B cell (primary cell): ENCODE measurements around the gene ZNF273. TPM values are rescaled to one million over a fixed set of nuclear protein-coding genes. Genes with fewer than 3 reads are reported as not detected.

Source experiments
- ATAC-seq: fragments of 200-7000 bp; cut with Tn5 transposase; one replicate; pipeline ENCODE4 v1.10.0; 2021; ENCODE audit warnings: low read depth, mild to moderate bottlenecking, moderate number of reproducible peaks, moderate library complexity
- CTCF ChIA-PET: fragments of 350-600 bp; sonication (Branson Sonifier 250); formaldehyde crosslinking; loops from one replicate; lab custom pipeline; 2021; ENCODE audit warnings: antibody characterized with exemption, inconsistent platforms; lab: Charles Lee
- POLR2A ChIA-PET: fragments of 350-600 bp; sonication (Branson Sonifier 250); formaldehyde crosslinking; loops from one replicate; lab custom pipeline; 2021; ENCODE audit warnings: antibody characterized with exemption; lab: Charles Lee
- DNase-seq: peaks from one replicate; pipeline ENCODE4 v3.0.0; 2013
- H2AFZ ChIP-seq: 2 replicates; pipeline ENCODE4 v1.6.1; 2012; ENCODE audit warnings: mild to moderate bottlenecking, low read depth, low read length; ENCODE audit not compliant: insufficient read depth, poor library complexity, severe bottlenecking
- H3K27ac ChIP-seq, 2 donors: 1 replicate in 1 of 2; 2 replicates in 1 of 2; pipeline ENCODE4 v1.5.1; 2012 to 2013; ENCODE audit warnings: low read length in 2 of 2, mild to moderate bottlenecking in 2 of 2, moderate library complexity in 1 of 2
- H3K27me3 ChIP-seq, 4 experiments: fragments of 200-600 bp in 1 of 4; sonication (generic) in 1 of 4; replicated peaks in 1 of 4; 1 replicate in 2 of 4; 2 replicates in 2 of 4; pipeline versions ENCODE4 v1.6.1 to v1.7.0; 2013 to 2016; ENCODE audit warnings: low read length in 3 of 4, mild to moderate bottlenecking in 2 of 4, mixed read lengths in 1 of 4, moderate library complexity in 1 of 4; ENCODE audit not compliant: insufficient read depth in 4 of 4, control insufficient read depth in 3 of 4; ENCODE audit errors: control extremely low read depth in 1 of 4
- H3K36me3 ChIP-seq, 2 experiments: replicated peaks in 1 of 2; 1 replicate in 1 of 2; 2 replicates in 1 of 2; pipeline versions ENCODE4 v1.6.1 to v1.7.1; 2013; ENCODE audit warnings: low read length in 1 of 2; ENCODE audit not compliant: insufficient read depth in 2 of 2, control insufficient read depth in 1 of 2; ENCODE audit errors: control extremely low read depth in 1 of 2, extremely low read depth in 1 of 2
- H3K4me1 ChIP-seq, 2 donors: fragments of 200-600 bp in 1 of 2; sonication (generic) in 1 of 2; 1 replicate in 1 of 2; 2 replicates in 1 of 2; pipeline versions ENCODE4 v1.5.1 to v1.6.1; 2013 to 2017; ENCODE audit warnings: low read length in 2 of 2; ENCODE audit not compliant: control insufficient read depth in 2 of 2, insufficient read depth in 2 of 2
- H3K4me2 ChIP-seq: replicated peaks from 2 replicates; pipeline ENCODE3; 2012; ENCODE audit warnings: mild to moderate bottlenecking, low read depth, low read length; ENCODE audit not compliant: poor library complexity, severe bottlenecking
- H3K4me3 ChIP-seq, 5 experiments: fragments of 200-600 bp in 1 of 5; sonication (generic) in 1 of 5; 1 replicate in 3 of 5; 2 replicates in 2 of 5; pipeline versions ENCODE4 v1.5.1 to v1.7.0; 2011 to 2016; ENCODE audit warnings: low read length in 4 of 5, mild to moderate bottlenecking in 4 of 5, low read depth in 2 of 5, control low read depth in 1 of 5, moderate library complexity in 1 of 5; ENCODE audit not compliant: insufficient read depth in 1 of 5; ENCODE audit errors: control extremely low read depth in 1 of 5, extremely low read depth in 1 of 5
- H3K79me2 ChIP-seq: fragments of 200-600 bp; sonication (generic); one replicate; pipeline ENCODE4 v1.6.0; 2016; ENCODE audit warnings: low read length; ENCODE audit not compliant: control insufficient read depth, insufficient read depth
- H3K9ac ChIP-seq: fragments of 200-600 bp; sonication (generic); 2 replicates; pipeline ENCODE4 v1.6.1; 2017; ENCODE audit warnings: mild to moderate bottlenecking, low read length, moderate library complexity
- H3K9me3 ChIP-seq, 3 donors: one replicate each; pipeline versions ENCODE4 v1.6.1 to v1.7.1; 2013; ENCODE audit warnings: low read length in 2 of 3; ENCODE audit not compliant: control insufficient read depth in 2 of 3, insufficient read depth in 1 of 3; ENCODE audit errors: control extremely low read depth in 1 of 3
- H4K20me1 ChIP-seq: 2 replicates; pipeline ENCODE4 v1.6.0; 2012; ENCODE audit warnings: mild to moderate bottlenecking, low read length; ENCODE audit not compliant: insufficient read depth, control insufficient read depth, poor library complexity, severe bottlenecking
- H3K27ac Mint-ChIP-seq: one replicate; pipeline ENCODE4 v1.8.0; 2021; ENCODE audit warnings: mixed read lengths
- H3K27me3 Mint-ChIP-seq: one replicate; pipeline ENCODE4 v1.8.0; 2021; ENCODE audit warnings: mixed read lengths
- H3K4me1 Mint-ChIP-seq: one replicate; pipeline ENCODE4 v1.8.0; 2021; ENCODE audit warnings: mixed read lengths
- H3K4me3 Mint-ChIP-seq: one replicate; pipeline ENCODE4 v1.8.0; 2021; ENCODE audit warnings: mixed read lengths
- H3K9me3 Mint-ChIP-seq: one replicate; pipeline ENCODE4 v1.8.0; 2022; ENCODE audit warnings: mixed read lengths; ENCODE audit not compliant: insufficient read depth
- EZH2 ChIP-seq: IDR thresholded peaks from 2 replicates; pipeline ENCODE4 v1.6.1; 2012; ENCODE audit warnings: borderline replicate concordance, low read depth, mild to moderate bottlenecking, moderate library complexity, low read length; ENCODE audit not compliant: insufficient read depth, poor library complexity, severe bottlenecking
- WGBS: methylation state at CpG from one replicate; pipeline ENCODE4 v1.1.5; 2013; ENCODE audit warnings: missing lambda C conversion rate; ENCODE audit not compliant: insufficient coverage; 5-methylcytosine and 5-hydroxymethylcytosine counted together
- intact Hi-C: fragments of 100-400 bp; cut with micrococcal nuclease; formaldehyde crosslinking; loops from one replicate; pipeline ENCODE4 v1.10.0; 2022
- polyA plus RNA-seq: library from polyadenylated mRNA; depleted of rRNA; stranded (reverse); fragments of >200 nt; gene quantifications from 2 replicates; pipeline ENCODE4 v1.2.3, GENCODE V29; 2012
- total RNA-seq, 2 donors: library from RNA; stranded (reverse); fragments of 120-200 nt in 1 of 2; gene quantifications; 1 replicate in 1 of 2; 2 replicates in 1 of 2; pipeline versions ENCODE4 v1.2.3 to v1.2.4, GENCODE V29; 2013 to 2022
- TF ChIP-seq, protein P1 (sequence below): fragments of 200-600 bp; IDR thresholded peaks from one replicate; pipeline ENCODE4 v1.8.0; 2022; ENCODE audit warnings: antibody characterized with exemption, mild to moderate bottlenecking

ZNF273 gene
- total and polyA plus RNA-seq, 2 donors (not counting 1 experiment from before 2014, with no cell fraction given) = 3.8 to 12.7 TPM

DNA sequence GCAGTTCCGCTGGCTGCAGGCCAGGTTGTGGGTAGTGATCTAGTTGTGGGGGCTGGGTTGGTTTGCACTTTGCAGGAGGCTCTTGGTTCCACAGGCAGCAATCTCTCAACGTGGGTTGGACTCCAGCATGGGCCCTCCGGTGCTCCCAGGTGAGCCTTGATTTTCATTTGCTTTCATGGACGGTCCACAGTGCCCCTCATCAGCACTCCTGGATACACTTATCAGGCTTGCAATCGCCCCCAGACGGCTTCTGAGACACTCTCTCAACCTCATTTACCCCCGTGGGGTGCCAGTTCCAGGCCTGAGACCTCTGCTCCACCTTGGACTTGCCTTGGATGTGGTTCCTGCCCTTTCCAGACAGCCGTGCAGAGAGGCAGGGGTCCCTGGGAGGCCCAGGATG lies 31.3 kb upstream of the ZNF273 start:
- no peak overlapping the region for H3K9ac ChIP-seq
- no peak for TF ChIP-seq EZH2
- TF ChIP-seq, protein P1, sequence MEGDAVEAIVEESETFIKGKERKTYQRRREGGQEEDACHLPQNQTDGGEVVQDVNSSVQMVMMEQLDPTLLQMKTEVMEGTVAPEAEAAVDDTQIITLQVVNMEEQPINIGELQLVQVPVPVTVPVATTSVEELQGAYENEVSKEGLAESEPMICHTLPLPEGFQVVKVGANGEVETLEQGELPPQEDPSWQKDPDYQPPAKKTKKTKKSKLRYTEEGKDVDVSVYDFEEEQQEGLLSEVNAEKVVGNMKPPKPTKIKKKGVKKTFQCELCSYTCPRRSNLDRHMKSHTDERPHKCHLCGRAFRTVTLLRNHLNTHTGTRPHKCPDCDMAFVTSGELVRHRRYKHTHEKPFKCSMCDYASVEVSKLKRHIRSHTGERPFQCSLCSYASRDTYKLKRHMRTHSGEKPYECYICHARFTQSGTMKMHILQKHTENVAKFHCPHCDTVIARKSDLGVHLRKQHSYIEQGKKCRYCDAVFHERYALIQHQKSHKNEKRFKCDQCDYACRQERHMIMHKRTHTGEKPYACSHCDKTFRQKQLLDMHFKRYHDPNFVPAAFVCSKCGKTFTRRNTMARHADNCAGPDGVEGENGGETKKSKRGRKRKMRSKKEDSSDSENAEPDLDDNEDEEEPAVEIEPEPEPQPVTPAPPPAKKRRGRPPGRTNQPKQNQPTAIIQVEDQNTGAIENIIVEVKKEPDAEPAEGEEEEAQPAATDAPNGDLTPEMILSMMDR = no peak

DNA sequence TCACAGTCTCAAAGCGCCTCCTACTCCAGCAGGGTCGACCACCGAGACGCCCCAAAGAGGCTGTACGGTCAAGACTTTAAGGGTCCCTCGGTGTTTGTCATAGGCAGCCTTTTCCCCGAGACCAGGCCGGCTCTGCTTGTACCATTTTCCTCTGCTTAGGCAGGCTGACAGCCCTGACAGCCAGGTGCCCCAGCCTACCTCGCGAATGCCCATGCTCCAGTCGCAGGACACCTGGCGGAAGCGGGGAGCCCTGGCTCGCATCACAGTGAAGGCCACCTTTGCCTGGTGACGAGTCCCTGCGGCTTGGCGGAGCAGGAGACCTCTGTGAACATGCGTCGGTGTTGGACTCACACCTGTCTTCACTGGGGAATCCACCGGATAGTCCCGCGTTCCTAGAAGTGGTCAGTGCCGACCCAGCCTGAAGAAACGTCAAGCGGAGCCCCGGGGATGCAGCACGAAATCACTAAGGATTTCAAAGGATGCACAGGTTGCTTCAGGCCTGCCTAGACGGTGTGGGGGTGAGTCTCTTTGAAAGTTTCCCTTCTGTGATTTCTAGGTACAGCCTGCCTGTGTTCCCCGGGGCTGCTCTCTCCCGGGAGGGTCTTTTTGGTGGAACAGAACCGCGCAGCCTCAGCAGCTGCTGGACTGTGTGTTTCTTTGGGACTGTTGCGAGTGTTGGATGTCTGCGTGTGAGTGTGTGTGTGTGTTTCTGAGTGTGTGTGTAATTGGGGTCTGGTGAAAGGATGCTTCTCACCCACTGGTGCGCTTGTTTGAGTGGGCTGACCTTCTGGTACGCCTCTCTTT lies 30.5 kb upstream of the ZNF273 start:
- Mint-ChIP-seq H3K4me1 (peaks cover 5% of the 10 kb centered on the region), H3K27ac (no peak overlapping the region), H3K27me3 (peaks cover 5% of the 10 kb centered on the region), H3K9me3 (no peaks in the 10 kb centered on the region), H3K4me3 (no peak overlapping the region)
- DNase-seq (no peak), ATAC-seq (no peak)
- Histone ChIP-seq H3K79me2 (no peaks in the 10 kb centered on the region), H3K4me1 (peaks cover 0 to 7% of the 10 kb centered on the region in 2 donors), H3K9me3 (peaks cover 0 to 56% (median 0%) of the 10 kb centered on the region in 3 donors), H2AFZ (no peak overlapping the region), H4K20me1 (no peaks in the 10 kb centered on the region), H3K36me3 (no peaks in the 10 kb centered on the region), H3K27ac (no peak overlapping the region), H3K4me3 (no peak overlapping the region), H3K4me2 (no peak overlapping the region), H3K9ac (no peak overlapping the region), H3K27me3 (peaks cover 0 to 9% (median 2%) of the 10 kb centered on the region in 4 experiments)
- TF ChIP-seq EZH2 = no peak
- TF ChIP-seq, protein P1 = no peak
- 96% methylated on average over 33 of the region's 36 CpGs for WGBS
- ChIA-PET POLR2A (no interaction called here), CTCF (no interaction called here)
- intact Hi-C loops = no loop called here

More for the DNA sequence above, 31.3 kb upstream of the ZNF273 start:
- Mint-ChIP-seq H3K4me3 (no peak overlapping the region), H3K27ac (no peak overlapping the region), H3K27me3 (no peaks in the 10 kb centered on the region), H3K9me3 (no peaks in the 10 kb centered on the region), H3K4me1 (no peaks in the 10 kb centered on the region)
- no peak overlapping the region for H2AFZ ChIP-seq
- peaks cover 0 to 49% (median 0%) of the 10 kb centered on the region in 3 donors for H3K9me3 ChIP-seq
- no peak overlapping the region for H3K4me2 ChIP-seq
- ATAC-seq = no peak
- WGBS = 83% methylated on average over 5 of the region's 8 CpGs
- no peaks in the 10 kb centered on the region for H3K36me3 ChIP-seq
- DNase-seq = no peak
- ChIA-PET CTCF (no interaction called here), POLR2A (no interaction called here)
- H4K20me1 ChIP-seq = no peaks in the 10 kb centered on the region
- no peak overlapping the region for H3K27ac ChIP-seq
- H3K4me3 ChIP-seq = no peak overlapping the region
- intact Hi-C loops = no loop called here
- no peaks in the 10 kb centered on the region for H3K79me2 ChIP-seq
- H3K27me3 ChIP-seq = peaks cover 0 to 4% (median 0%) of the 10 kb centered on the region in 4 experiments
- H3K4me1 ChIP-seq = no peaks in the 10 kb centered on the region
